Muscle of leg (tissue), 11 donors: ENCODE measurements around the gene CSTPP1. TPM values are rescaled to one million over a fixed set of nuclear protein-coding genes. Genes with fewer than 3 reads are reported as not detected.

ENCODE experiments used
- DNase-seq: peaks from one replicate; pipeline ENCODE4 v3.0.0; 2013
- H3K27ac ChIP-seq: one replicate; pipeline ENCODE4 v1.5.1; 2013; ENCODE audit warnings: mild to moderate bottlenecking, low read length, control low read depth
- H3K27me3 ChIP-seq: one replicate; pipeline ENCODE4 v1.6.1; 2013; ENCODE audit warnings: low read length; ENCODE audit not compliant: control insufficient read depth, insufficient read depth
- H3K36me3 ChIP-seq: one replicate; pipeline ENCODE4 v1.6.1; 2013; ENCODE audit warnings: low read length; ENCODE audit not compliant: control insufficient read depth, insufficient read depth
- H3K4me1 ChIP-seq: one replicate; pipeline ENCODE4 v1.6.1; 2013; ENCODE audit warnings: low read length; ENCODE audit not compliant: control insufficient read depth, insufficient read depth
- H3K4me3 ChIP-seq: one replicate; pipeline ENCODE4 v1.5.1; 2013; ENCODE audit warnings: low read length, control low read depth
- H3K9me3 ChIP-seq: replicated peaks from 2 replicates; pipeline ENCODE4 v1.6.1; 2013; ENCODE audit warnings: low read depth, low read length; ENCODE audit not compliant: control insufficient read depth
- WGBS: methylation state at CpG from one replicate; pipeline ENCODE4 v1.1.5; 2013; ENCODE audit warnings: missing lambda C conversion rate; ENCODE audit not compliant: insufficient coverage; 5-methylcytosine and 5-hydroxymethylcytosine counted together
- polyA plus RNA-seq, 8 donors: library from polyadenylated mRNA; unstranded; fragments of 120-200 nt; gene quantifications; one replicate each; pipeline versions ENCODE4 v1.2.1 to v1.2.3, GENCODE V29; 2013; ENCODE audit warnings: inconsistent platforms in 1 of 8, low replicate concordance in 1 of 8; ENCODE audit not compliant: insufficient read length in 8 of 8, insufficient read depth in 1 of 8
- total RNA-seq: library from RNA; stranded (reverse); fragments of 120-200 nt; gene quantifications from one replicate; pipeline ENCODE4 v1.2.4, GENCODE V29; 2013

The CSTPP1 gene
- total and polyA plus RNA-seq, 9 donors = 14.1 to 23.9 (median 23.1) TPM

- WGBS = 86% methylated on average over 5 of the region's 16 CpGs
- Histone ChIP-seq H3K27me3 (no peaks in the 10 kb centered on the region), H3K36me3 (peaks cover 72% of the 10 kb centered on the region)
These were observed 228.8 kb downstream of the CSTPP1 start for GRCh38 chr11:47165253-47165840.

DNA sequence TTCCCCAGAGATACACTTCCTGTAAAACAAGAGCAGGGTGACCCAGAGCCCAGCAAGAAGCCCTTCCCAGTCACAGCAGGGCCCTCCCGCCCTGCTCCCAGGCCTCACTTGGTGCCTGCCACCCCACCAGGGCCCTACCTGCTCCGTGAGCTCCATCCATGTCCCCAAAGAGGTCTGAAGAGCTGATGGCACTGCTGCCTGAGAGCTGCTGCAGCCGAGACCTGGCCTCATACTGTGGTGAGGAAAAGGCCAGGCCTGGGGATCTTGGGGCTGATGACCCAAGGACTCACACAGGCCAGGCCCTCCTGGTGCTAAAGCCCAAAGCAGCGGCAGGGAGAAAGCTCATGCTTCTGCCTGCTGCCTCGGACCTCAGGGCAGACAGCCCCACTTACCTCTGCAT, 229.8 kb downstream of the CSTPP1 start:
- peaks cover 79% of the 10 kb centered on the region for H3K36me3 ChIP-seq
- DNase-seq = no peak
- H3K9me3 ChIP-seq = no peaks in the 10 kb centered on the region
- H3K4me3 ChIP-seq = no peak overlapping the region
- H3K4me1 ChIP-seq = peaks cover 29% of the 10 kb centered on the region
- WGBS = 81% methylated on average over 5 of the region's 5 CpGs
- H3K27ac ChIP-seq = no peak overlapping the region
- no peaks in the 10 kb centered on the region for H3K27me3 ChIP-seq

More at GRCh38 chr11:47165253-47165840, 228.8 kb downstream of the CSTPP1 start:
- Histone ChIP-seq H3K9me3 (no peaks in the 10 kb centered on the region), H3K4me3 (no peak overlapping the region), H3K4me1 (peaks cover 39% of the 10 kb centered on the region), H3K27ac (no peak overlapping the region)
- DNase-seq = no peak

- H3K36me3 ChIP-seq = peaks cover 92% of the 10 kb centered on the region
- DNase-seq = no peak
- H3K4me1 ChIP-seq = peaks cover 16% of the 10 kb centered on the region
- H3K27ac ChIP-seq = no peak overlapping the region
- no peaks in the 10 kb centered on the region for H3K9me3 ChIP-seq
- 89% methylated on average over 13 of the region's 16 CpGs for WGBS
- no peak overlapping the region for H3K4me3 ChIP-seq
- no peaks in the 10 kb centered on the region for H3K27me3 ChIP-seq
These were observed 234.7 kb downstream of the CSTPP1 start for GRCh38 chr11:47171061-47171838.

- WGBS = 78% methylated on average over 4 of the region's 8 CpGs
- Histone ChIP-seq H3K27ac (no peak overlapping the region), H3K4me1 (peaks cover 16% of the 10 kb centered on the region), H3K4me3 (no peak overlapping the region), H3K27me3 (no peaks in the 10 kb centered on the region), H3K36me3 (peaks cover 87% of the 10 kb centered on the region), H3K9me3 (no peaks in the 10 kb centered on the region)
- DNase-seq = no peak
These were observed 235.3 kb downstream of the CSTPP1 start for GRCh38 chr11:47171856-47172255.

GRCh38 chr11:47172740-47173336, 236.3 kb downstream of the CSTPP1 start:
- WGBS = 60% methylated on average over 4 of the region's 6 CpGs
- Histone ChIP-seq H3K27ac (no peak overlapping the region), H3K9me3 (no peaks in the 10 kb centered on the region), H3K4me1 (peaks cover 25% of the 10 kb centered on the region), H3K27me3 (no peaks in the 10 kb centered on the region), H3K36me3 (peaks cover 82% of the 10 kb centered on the region), H3K4me3 (no peak overlapping the region)
- DNase-seq = no peak

DNA sequence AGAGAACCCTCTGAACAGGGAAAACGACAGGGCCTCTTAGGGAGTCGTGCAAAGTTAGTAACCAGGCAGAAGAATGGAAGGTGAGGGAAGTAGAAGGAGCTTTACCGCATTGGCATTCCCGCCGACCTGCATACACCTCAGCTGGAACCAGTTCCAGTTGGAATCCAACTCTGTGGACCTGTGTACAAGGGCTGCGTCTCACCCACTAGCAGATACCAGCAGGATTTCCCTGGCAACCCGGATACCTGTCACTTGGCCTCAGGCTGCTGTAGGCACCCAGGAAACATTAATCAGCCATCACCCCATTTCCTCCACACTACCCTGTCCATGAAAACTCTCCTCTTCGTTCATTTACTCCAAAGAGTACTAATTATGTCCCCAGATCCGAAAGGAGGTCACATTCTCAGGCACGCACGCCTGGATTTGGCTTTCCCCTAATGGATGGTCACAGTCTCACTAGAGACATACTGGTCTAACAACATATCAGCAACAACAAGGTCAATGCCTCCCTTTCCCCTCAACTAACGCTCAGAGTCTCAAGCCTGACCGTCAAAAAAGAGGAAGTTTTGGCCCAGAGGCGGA, 239.3 kb downstream of the CSTPP1 start:
- 41% methylated on average over 14 of the region's 14 CpGs for WGBS
- H3K27me3 ChIP-seq = no peaks in the 10 kb centered on the region
- H3K4me1 ChIP-seq = peaks cover 53% of the 10 kb centered on the region
- H3K27ac ChIP-seq = peak overlapping the region; percentile 86
- no peak for DNase-seq
- no peaks in the 10 kb centered on the region for H3K9me3 ChIP-seq
- H3K4me3 ChIP-seq = peak overlapping the region; percentile 92
- H3K36me3 ChIP-seq = peaks cover 84% of the 10 kb centered on the region

GRCh38 chr11:47176328-47177228, 240.0 kb downstream of the CSTPP1 start, which contains the start of gene ARFGAP2:
Gene ARFGAP2 (minus strand): TSS chr11:47176879. CDS start chr11:47176853, 26 bp downstream.
- H3K4me3 ChIP-seq = peak within 1 kb of the TSS; percentile 92
- WGBS = under 1% methylated on average over 72 of the region's 89 CpGs
- peak; percentile 99 for DNase-seq
- H3K36me3 ChIP-seq = peaks cover 84% of the 10 kb centered on the region
- H3K4me1 ChIP-seq = peaks cover 57% of the 10 kb centered on the region
- H3K27me3 ChIP-seq = no peaks in the 10 kb centered on the region
- H3K27ac ChIP-seq = peak within 1 kb of the TSS; percentile 99
- no peaks in the 10 kb centered on the region for H3K9me3 ChIP-seq

- Histone ChIP-seq H3K4me1 (peaks cover 52% of the 10 kb centered on the region), H3K4me3 (peak overlapping the region; percentile 75), H3K36me3 (peaks cover 77% of the 10 kb centered on the region), H3K27ac (peak overlapping the region; percentile 99), H3K9me3 (no peaks in the 10 kb centered on the region), H3K27me3 (no peaks in the 10 kb centered on the region)
- peak; percentile 90 for DNase-seq
- under 1% methylated on average over 15 of the region's 21 CpGs for WGBS
These were observed 240.8 kb downstream of the CSTPP1 start for GRCh38 chr11:47177229-47177845.

GRCh38 chr11:47177846-47178245, 241.3 kb downstream of the CSTPP1 start:
- no peak for DNase-seq
- H3K4me3 ChIP-seq = peak overlapping the region; percentile 75
- H3K4me1 ChIP-seq = peaks cover 52% of the 10 kb centered on the region
- no CpG with 5 or more reads among the region's 6 CpGs for WGBS
- H3K36me3 ChIP-seq = peaks cover 72% of the 10 kb centered on the region
- peak overlapping the region; percentile 99 for H3K27ac ChIP-seq
- H3K27me3 ChIP-seq = no peaks in the 10 kb centered on the region
- no peaks in the 10 kb centered on the region for H3K9me3 ChIP-seq
